Aorta (tissue), 5 donors: ENCODE data around the gene IL27RA. TPM values are rescaled to one million over a fixed set of nuclear protein-coding genes. Genes with fewer than 3 reads are reported as not detected.

Experiments
- ATAC-seq: fragments of 200-7000 bp; cut with Tn5 transposase; one replicate; pipeline ENCODE4 v1.9.1; 2022; ENCODE audit warnings: moderate library complexity; ENCODE audit not compliant: low FRiP score
- DNase-seq, 2 donors: peaks; one replicate each; pipeline ENCODE4 v3.0.0-alpha.2; 2020
- H3K27ac ChIP-seq, 2 donors: one replicate each; pipeline ENCODE4 v1.5.1; 2013; ENCODE audit warnings: low read length in 2 of 2, mild to moderate bottlenecking in 2 of 2, moderate library complexity in 2 of 2, control low read depth in 1 of 2, inconsistent platforms in 1 of 2, low read depth in 1 of 2
- H3K27me3 ChIP-seq, 2 donors: one replicate each; pipeline ENCODE4 v1.6.1; 2013; ENCODE audit warnings: control low read depth in 1 of 2, low read length in 1 of 2, mild to moderate bottlenecking in 1 of 2, moderate library complexity in 1 of 2; ENCODE audit not compliant: insufficient read depth in 2 of 2, control insufficient read depth in 1 of 2
- H3K36me3 ChIP-seq, 2 donors: one replicate each; pipeline ENCODE4 v1.6.1; 2013; ENCODE audit warnings: control low read depth in 1 of 2, low read length in 1 of 2, mild to moderate bottlenecking in 1 of 2; ENCODE audit not compliant: insufficient read depth in 2 of 2, control insufficient read depth in 1 of 2
- H3K4me1 ChIP-seq, 2 donors: one replicate each; pipeline ENCODE4 v1.6.1; 2013; ENCODE audit warnings: low read length in 2 of 2, control low read depth in 1 of 2, mild to moderate bottlenecking in 1 of 2, moderate library complexity in 1 of 2; ENCODE audit not compliant: insufficient read depth in 2 of 2, control insufficient read depth in 1 of 2
- H3K4me3 ChIP-seq, 2 donors: one replicate each; pipeline ENCODE4 v1.5.1; 2013; ENCODE audit warnings: low read length in 2 of 2, control low read depth in 1 of 2, mild to moderate bottlenecking in 1 of 2
- H3K9me3 ChIP-seq: one replicate; pipeline ENCODE4 v1.6.1; 2013; ENCODE audit warnings: mild to moderate bottlenecking, low read length; ENCODE audit not compliant: control insufficient read depth
- WGBS, 2 donors: extraction: QIAGEN DNeasy Blood & Tissue Kit; methylation state at CpG; one replicate each; pipeline ENCODE4 v1.1.7; 2013; 5-methylcytosine and 5-hydroxymethylcytosine counted together
- intact Hi-C, 2 donors: fragments of 100-400 bp; cut with DNase I; formaldehyde crosslinking; loops; one replicate each; pipeline versions ENCODE4 v1.14.2 to v1.15.0; 2022
- polyA plus RNA-seq, 2 donors: library from polyadenylated mRNA; stranded (reverse); fragments of 200-250 nt; gene quantifications; one replicate each; pipeline ENCODE4 v1.2.3, GENCODE V29; 2013
- total RNA-seq, 2 donors: library from RNA; stranded (reverse); fragmentation: NEBNext Ultra II Directional; extraction: Animal tissue kit (Norgen Biotek cat#: 25700); gene quantifications; one replicate each; pipeline ENCODE4 v1.2.1, GENCODE V29; 2021
- donor health status: healthy with polysubstance abuse.
- donor health status: Bipolar disorder and iron deficiency.
- donor health status: DM: no; HTN: no; CAD: no.
- donor health status: DM: no; HTN: no; CAD: no.
- donor health status: DM: yes; HTN: yes; CAD: no.

The IL27RA gene
- total and polyA plus RNA-seq, 4 donors: 0.36 to 5.5 (median 2.0) TPM

GRCh38 chr19:13996928-13997630 lies 34.5 kb upstream of the IL27RA start:
- intact Hi-C loops: no loop called here
- 92 to 95% methylated on average over 22 of the region's 22 CpGs for WGBS, 2 donors

DNA sequence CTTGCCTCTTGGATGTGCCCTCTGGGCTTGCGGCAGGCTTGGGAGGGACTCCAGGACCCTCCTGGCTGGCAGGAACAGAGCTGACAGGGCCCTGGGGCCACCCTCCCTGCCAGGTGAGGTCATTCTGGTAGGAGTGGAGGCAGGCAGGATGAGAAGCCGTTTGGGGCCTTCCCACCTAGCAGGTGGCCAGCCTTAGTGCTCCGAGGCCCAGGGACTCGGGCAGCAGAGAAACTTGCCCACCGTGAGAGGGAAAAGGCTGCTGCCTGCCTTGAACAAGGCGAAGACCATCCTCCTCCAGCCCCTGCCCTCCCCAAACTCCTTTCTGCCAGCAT lies 34.0 kb upstream of the IL27RA start:
- Histone ChIP-seq H3K4me1 (no peaks in the 10 kb centered on the region), H3K4me3 (no peak overlapping the region), H3K36me3 (no peaks in the 10 kb centered on the region), H3K9me3 (no peaks in the 10 kb centered on the region), H3K27ac (no peak overlapping the region), H3K27me3 (no peaks in the 10 kb centered on the region)
- intact Hi-C loops: no loop called here
- ATAC-seq (no peak), DNase-seq (peak; percentile 30 to 53)
- WGBS, 2 donors: 92 to 95% methylated on average over 6 of the region's 6 CpGs

More at GRCh38 chr19:13996928-13997630, 34.5 kb upstream of the IL27RA start:
- H3K36me3 ChIP-seq: no peaks in the 10 kb centered on the region
- H3K27me3 ChIP-seq: no peaks in the 10 kb centered on the region
- ATAC-seq (no peak), DNase-seq (peak; percentile 33 to 55)
- H3K9me3 ChIP-seq: no peaks in the 10 kb centered on the region
- no peak overlapping the region for H3K4me3 ChIP-seq
- no peaks in the 10 kb centered on the region for H3K4me1 ChIP-seq
- H3K27ac ChIP-seq: no peak overlapping the region

- Histone ChIP-seq H3K27me3 (no peaks in the 10 kb centered on the region), H3K9me3 (no peaks in the 10 kb centered on the region), H3K27ac (no peak overlapping the region), H3K4me3 (no peak overlapping the region), H3K36me3 (no peaks in the 10 kb centered on the region), H3K4me1 (no peaks in the 10 kb centered on the region)
- DNase-seq: peak in 1 of 2 donors; percentile 2
- 95 to 97% methylated on average over 1 of the region's 1 CpG for WGBS, 2 donors
- no peak for ATAC-seq
- intact Hi-C loops: no loop called here
Observed at GRCh38 chr19:13998426-13998825, 33.1 kb upstream of the IL27RA start.

GRCh38 chr19:13999085-13999484 lies 32.5 kb upstream of the IL27RA start:
- H3K27me3 ChIP-seq: no peaks in the 10 kb centered on the region
- no peak overlapping the region for H3K27ac ChIP-seq
- H3K36me3 ChIP-seq: no peaks in the 10 kb centered on the region
- no peaks in the 10 kb centered on the region for H3K9me3 ChIP-seq
- WGBS, 2 donors: 98 to 99% methylated on average over 3 of the region's 3 CpGs
- H3K4me1 ChIP-seq: no peaks in the 10 kb centered on the region
- no peak for DNase-seq
- no peak for ATAC-seq
- intact Hi-C loops: no loop called here
- no peak overlapping the region for H3K4me3 ChIP-seq

DNA sequence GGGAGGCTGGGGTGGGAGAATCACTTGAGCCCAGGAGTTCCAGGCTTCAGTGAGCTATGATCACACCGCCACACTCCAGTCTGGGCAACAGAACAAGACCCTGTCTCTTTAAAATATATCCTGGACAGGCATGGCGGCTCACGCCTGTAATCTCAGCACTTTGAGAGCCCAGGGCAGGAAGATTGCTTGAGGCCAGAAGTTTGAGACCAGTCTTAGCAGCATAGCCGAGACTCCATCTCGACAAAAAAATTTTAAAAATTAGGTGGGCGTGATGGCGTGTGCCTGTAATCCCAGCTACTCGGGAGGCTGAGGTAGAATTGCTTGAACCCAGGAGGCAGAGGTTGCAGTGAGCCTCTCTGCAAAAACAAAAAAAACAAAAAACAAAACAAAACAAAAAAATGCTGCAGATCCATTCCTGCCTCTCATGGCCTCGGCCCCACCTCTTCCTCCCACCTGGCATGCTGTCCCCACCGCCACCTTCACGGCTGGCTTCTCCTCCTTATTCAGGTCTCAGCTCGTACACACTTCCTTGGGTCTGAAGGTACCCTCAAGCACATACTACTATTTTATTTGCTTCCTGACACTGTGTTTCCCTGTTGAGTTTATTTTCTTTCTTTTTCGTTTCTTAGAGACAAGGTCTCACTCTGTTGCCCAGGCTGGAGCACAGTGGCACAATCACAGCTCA lies 30.7 kb upstream of the IL27RA start:
- no peak for ATAC-seq
- WGBS, 2 donors: 85 to 86% methylated on average over 13 of the region's 13 CpGs
- intact Hi-C loops: loop anchor here (5.0 to 10.0 kb wide), 2 partner anchors 46 to 49 kb away; partner anchors contain the start of gene DCAF15 (in 2 of the 2)

GRCh38 chr19:14002571-14003250 lies 28.9 kb upstream of the IL27RA start:
- DNase-seq (peak; percentile 49 to 61), ATAC-seq (no peak)
- intact Hi-C loops: loop anchor here (5.0 to 10.0 kb wide), 2 partner anchors 48 to 50 kb away; partner anchors contain the start of gene DCAF15 (in 2 of the 2)
- H3K4me1 ChIP-seq: no peaks in the 10 kb centered on the region
- no peaks in the 10 kb centered on the region for H3K9me3 ChIP-seq
- H3K27me3 ChIP-seq: no peaks in the 10 kb centered on the region
- H3K4me3 ChIP-seq: no peak overlapping the region
- WGBS, 2 donors: 40 to 42% methylated on average over 13 of the region's 13 CpGs
- H3K36me3 ChIP-seq: no peaks in the 10 kb centered on the region
- peak overlapping the region; percentile 45 to 55 for H3K27ac ChIP-seq

More for the DNA sequence above, 30.7 kb upstream of the IL27RA start:
- DNase-seq: peak in 1 of 2 donors; percentile 50
- Histone ChIP-seq H3K4me3 (no peak overlapping the region), H3K4me1 (no peaks in the 10 kb centered on the region), H3K27me3 (no peaks in the 10 kb centered on the region), H3K9me3 (no peaks in the 10 kb centered on the region), H3K36me3 (no peaks in the 10 kb centered on the region), H3K27ac (no peak overlapping the region)

DNA sequence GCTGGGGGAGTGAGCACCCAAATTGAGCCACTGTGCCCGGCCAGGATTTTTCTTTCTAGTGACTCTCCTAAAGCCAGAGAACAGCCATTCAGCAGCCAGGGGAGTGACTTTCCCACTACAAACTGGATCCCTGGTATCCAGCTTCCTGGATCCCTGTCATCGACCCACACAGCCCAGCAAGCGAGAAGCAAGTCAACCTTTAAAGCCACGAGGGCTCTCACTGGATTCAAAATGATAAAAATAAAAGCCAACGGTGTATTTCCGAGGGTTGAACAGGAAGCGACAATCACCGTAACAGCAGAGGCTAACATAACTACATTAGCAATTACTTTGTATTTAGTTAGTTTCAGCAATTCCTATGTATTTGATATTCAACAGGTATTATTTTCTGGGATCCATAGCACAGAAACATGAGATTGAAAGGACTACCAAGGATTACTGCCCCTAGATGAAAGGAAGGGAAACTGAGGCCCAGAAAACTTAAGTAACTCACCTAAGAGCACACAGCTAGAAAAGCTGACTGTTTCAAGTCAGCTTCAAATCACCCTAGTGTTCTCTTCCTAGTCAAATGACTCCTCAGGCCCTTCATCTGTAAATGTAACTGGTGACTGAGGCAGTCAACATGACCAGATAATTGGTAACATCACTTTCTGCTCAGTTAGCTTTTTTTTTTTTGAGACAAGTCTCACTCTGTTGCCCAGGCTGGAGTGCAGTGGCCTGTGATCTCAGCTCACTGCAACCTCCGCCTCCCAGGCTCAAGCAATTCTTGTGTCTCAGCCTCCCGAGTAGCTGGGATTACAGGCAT lies 28.1 kb upstream of the IL27RA start:
- no peak for ATAC-seq
- Histone ChIP-seq H3K4me1 (no peaks in the 10 kb centered on the region), H3K9me3 (no peaks in the 10 kb centered on the region), H3K27ac (peak overlapping the region in 1 of 2 donors; percentile 55), H3K27me3 (no peaks in the 10 kb centered on the region), H3K36me3 (no peaks in the 10 kb centered on the region), H3K4me3 (no peak overlapping the region)
- peak; percentile 37 to 46 for DNase-seq
- WGBS, 2 donors: 28 to 36% methylated on average over 10 of the region's 10 CpGs
- intact Hi-C loops: loop anchor here (5.0 to 10.0 kb wide), 2 partner anchors 49 to 51 kb away; partner anchors contain the start of gene DCAF15 (in 2 of the 2)
